Stimulated activated CD4-positive, alpha-beta T cell treated with anti-CD3 and anti-CD28 coated beads, Interleukin-2, amount 100 ng/mL, for 4 hours (primary cell): ENCODE data around the gene KIAA1958.
"Not testable (repeated sequence)": the region's sequence is repeated elsewhere in the genome, so short reads cannot be mapped to it uniquely, and the experiment has no call there.

Source experiments
- DNase-seq: peaks from one replicate; pipeline ENCODE4 v3.0.0-alpha.2; 2020; ENCODE audit warnings: low read depth

Gene KIAA1958

DNA sequence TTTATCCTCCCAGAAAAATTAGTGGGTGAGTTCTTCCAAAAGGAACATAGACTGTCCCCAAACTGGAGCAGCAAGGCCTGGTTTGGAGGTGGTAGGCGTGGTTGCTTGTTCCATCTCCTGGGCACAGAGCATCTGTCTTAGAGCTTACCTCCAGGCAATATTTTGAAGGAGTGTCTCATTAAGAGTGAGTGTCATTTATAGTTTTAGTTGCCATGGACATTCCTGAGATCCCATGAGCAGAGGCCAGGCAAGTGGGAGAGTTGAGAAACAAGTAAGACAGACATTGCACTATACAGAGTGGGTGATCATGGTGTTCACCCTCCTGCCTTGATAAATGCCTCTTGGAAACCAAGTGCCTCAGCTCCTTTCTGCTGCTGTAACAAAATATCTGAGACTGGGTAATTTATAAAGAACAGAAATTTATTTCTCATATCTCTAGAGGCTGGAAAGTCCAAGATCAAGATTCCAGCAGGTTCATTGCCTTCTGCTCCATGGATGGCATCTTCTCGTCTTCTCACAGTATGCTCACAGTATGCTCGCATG lies 68.5 kb downstream of the KIAA1958 start:
- no peak for DNase-seq

GRCh38 chr9:112555844-112556482 lies 69.3 kb downstream of the KIAA1958 start:
- DNase-seq, result no peak

DNA sequence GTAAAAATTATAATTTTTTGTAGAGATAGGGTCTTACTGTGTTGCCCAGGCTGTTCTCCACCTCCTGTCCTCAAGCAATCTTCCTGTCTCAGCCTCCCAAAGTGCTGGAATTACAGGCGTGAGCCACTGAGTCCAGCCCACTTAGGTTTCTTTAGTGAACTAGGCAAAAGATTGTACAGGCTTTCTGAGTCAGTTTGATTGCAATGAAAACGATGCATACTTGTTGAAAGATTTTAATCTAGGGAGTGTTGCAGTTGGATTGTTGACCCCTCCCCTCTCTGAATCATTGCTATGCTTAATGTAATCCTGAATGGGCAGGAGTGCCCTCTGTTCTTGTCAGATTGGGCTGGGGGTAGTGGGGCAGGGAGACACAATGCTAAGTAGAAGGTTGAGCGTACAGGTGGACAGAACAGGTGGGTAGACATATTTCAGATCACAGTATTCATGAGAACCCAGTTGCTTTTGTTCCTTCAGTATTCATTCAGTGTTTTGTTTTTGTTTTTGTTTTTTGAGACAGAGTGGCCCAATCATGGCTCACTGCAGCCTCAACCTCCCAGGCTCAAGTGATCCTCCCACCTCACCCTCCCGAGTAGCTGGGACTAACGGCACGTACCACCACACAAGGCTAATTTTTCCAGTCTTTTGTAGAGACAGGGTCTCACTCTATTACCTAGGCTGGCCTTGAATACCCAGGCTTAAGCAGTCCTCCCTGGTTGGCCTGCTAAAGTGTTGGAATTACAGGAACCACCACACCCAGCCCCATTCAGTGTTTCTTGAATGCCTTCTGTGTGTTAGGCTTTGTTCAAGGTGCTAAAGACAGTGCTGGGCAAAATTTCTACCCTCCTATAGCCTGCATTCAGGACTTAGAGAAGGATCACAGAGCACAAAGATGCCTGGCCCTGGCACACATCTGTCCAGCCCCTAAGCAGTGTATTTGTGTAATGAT lies 70.1 kb downstream of the KIAA1958 start:
- no peak for DNase-seq

GRCh38 chr9:112558476-112558875 lies 71.8 kb downstream of the KIAA1958 start:
- no peak for DNase-seq

DNA sequence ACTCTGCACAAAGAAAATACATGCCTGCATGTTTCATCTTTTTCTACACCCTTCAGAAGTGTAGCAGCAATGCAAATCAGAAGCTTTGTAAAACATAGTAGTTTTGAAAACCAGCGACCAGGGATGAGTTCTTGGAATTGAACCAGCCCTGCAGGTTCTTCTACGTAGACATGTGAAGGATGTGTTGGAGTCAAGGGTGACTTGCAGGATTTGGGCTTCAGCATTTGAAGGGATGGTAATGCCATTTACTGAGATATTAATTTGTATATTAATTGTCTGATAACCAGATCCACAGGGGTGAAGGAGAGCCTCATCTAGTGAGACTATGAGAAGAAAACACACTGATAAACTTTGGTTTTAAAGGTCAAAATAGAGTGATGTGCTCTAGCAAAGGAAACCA lies 72.4 kb downstream of the KIAA1958 start:
- no peak for DNase-seq

- DNase-seq, result no peak
Measured at GRCh38 chr9:112559629-112560413, 73.2 kb downstream of the KIAA1958 start.

DNA sequence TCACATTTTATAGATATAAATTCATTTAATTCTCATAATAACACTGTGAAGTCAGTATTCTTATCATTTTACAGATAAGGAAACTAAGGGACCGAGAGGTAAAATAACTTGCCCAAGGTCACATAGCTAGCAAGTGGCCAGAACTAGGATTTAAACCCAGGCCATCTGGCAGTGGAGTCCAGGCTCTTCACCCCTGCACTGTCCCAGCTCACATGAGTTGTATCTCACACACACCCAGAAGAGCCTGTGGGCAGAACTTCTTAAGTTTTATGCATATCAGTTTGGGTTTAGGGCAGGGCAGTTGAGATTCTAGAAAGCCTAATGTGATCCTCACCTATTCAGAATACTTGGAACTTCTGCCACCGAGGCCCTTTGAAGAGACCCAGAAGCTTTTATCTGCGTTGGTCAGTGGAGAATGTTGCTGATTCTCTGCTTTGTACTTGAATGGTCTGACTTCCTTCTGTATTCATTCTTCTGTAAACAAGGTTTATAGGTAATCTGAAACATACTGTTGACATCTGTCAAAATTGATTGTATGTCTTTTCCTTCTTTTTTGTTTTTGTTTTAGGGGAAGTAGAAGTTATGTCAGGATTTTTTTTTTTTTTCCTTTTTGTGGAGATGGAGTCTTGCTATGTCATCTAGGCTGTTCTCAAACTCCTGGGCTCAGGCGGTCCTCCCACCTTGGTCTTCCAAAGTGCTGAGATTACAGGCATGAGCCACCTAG lies 75.8 kb downstream of the KIAA1958 start:
- DNase-seq, result no peak

DNA sequence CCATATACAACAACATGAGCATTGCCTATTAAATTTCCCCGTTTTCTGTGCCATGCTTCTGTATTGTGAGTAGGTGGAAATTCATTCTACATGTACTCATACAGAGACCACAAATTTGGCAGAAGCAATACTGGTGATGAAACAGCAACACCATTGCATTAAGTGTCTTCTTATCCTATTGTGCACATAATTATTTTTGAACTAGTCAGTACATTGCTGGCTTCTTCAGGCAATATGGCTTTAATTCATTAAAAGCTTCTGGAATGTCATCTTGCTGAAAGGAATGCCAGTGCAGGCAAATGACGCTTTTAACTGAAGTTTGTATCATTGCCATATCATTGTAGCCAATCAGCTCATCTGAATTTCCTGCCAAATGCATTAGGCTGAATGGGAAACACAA lies 82.6 kb downstream of the KIAA1958 start:
- no peak for DNase-seq

DNA sequence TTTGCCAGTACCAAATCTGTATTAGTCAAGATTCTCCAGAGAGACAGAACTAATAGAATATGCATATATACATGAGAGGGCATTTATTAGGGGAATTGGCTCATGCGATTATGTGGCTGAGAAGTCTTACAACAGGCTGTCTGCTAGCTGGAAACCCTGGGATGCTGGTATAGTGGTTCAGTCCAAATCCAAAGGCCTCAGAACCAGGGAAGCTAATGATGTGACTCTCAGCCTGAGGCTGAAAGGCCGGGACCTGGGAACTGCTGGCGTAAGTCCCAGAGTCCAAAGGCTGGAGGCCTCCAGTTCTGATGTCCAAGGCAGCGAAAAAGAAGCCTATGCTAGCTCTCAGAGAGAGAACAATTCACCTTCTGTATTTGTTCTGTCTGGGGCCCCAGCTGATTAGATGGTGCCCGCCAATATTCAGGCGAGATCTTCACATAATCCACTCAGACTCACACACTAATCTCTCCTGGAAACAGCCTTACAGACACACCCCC lies 84.1 kb downstream of the KIAA1958 start:
- no peak for DNase-seq

- DNase-seq, result no peak
Measured at GRCh38 chr9:112571624-112572355, 85.2 kb downstream of the KIAA1958 start.

GRCh38 chr9:112572416-112572815 lies 85.8 kb downstream of the KIAA1958 start:
- DNase-seq, result no peak

- no peak for DNase-seq
Measured at GRCh38 chr9:112574008-112574407, 87.4 kb downstream of the KIAA1958 start.

DNA sequence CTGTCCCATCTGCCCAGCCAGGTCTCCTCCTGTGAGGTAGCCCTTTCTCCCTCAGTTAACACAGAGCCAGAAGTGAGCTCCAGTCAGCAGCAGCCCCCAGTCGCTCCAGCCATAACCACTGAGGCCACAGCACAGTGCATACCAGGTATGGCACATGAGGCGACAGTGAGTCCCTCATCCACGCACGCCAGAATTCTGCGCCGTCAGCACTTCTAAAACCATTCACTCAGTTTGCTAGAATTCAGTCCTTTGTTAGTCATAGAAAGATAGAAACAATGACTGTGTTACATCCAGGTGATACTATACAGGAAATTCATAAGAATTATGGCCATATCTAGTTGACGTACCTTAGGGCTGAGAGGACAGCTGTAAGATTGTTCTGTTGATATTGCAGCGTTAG lies 88.5 kb downstream of the KIAA1958 start:
- no peak for DNase-seq

GRCh38 chr9:112581469-112582176 lies 95.0 kb downstream of the KIAA1958 start:
- DNase-seq, result no peak

DNA sequence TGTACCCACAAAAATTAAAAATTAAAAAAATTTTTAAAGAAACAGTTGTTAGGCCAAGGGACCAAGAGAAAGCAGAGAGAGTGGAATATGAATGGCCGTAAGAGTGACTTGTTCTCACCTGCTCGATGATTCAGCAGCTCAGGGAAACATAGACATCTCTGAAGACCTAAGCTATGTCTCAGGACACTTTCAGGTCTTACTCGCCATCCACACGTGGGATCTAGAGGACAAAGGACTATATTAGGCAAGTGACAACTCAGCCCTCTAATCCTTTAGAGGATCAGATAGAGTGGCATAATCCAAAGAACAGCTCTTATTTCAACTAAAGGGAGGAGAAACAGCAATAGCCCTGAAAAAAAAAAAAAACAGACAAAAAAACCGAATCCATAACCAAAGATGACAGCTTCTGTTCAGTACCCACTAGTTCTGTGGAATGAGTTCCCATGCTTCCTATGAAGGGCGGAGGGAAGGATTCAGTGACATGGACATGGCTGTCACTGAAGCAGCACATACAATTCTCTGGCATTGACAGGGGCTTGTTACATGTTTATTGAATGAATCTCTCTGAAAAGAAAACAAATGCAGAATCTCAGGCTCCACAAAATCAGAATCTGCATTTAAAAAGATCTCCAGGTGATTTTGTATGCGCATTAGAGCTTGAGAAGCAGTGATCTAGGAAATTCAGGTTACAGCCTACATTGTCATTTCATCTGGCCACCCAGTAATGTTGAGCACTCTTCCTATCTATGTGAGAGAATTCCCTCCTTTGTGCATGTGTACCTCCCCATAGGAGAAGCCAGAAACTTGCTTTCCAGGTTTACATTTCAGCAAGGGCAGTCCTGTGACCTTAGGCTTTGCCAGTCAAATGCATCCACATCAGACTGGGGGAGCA lies 96.0 kb downstream of the KIAA1958 start:
- no peak for DNase-seq

GRCh38 chr9:112586599-112587155 lies 100.0 kb downstream of the KIAA1958 start:
- no peak for DNase-seq

GRCh38 chr9:112591875-112592274 lies 105.2 kb downstream of the KIAA1958 start:
- not testable (repeated sequence) for DNase-seq

- no peak for DNase-seq
Measured at GRCh38 chr9:112599732-112600131, 113.1 kb downstream of the KIAA1958 start.

DNA sequence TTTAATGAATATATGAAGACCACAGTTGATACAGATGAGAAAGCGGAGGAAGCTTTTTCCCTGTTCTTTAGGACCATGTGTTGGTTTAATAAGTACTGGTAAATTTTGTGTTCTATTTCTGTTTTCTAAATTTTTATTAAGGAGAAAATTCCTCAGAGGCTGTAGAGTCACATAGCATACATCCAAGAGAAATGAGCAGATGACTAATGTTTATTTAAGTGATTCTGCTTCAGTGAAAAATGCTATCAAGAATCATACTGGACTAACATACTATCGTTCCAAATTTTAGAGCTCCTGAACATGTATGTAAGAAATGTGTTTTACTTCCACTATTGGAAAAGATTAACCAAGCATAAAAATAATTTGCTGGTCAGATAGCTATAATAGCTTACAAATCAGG lies 115.0 kb downstream of the KIAA1958 start:
- DNase-seq, result no peak
